ENCODE results near the gene SULT1A1. TPM values are rescaled to one million over a fixed set of nuclear protein-coding genes. Genes with fewer than 3 reads are reported as not detected.

SULT1A1 gene
- total and polyA plus RNA-seq, 2 of the 4 experiments (the other 2 are of a cell fraction) = 1.2 to 1.6 TPM

DNA sequence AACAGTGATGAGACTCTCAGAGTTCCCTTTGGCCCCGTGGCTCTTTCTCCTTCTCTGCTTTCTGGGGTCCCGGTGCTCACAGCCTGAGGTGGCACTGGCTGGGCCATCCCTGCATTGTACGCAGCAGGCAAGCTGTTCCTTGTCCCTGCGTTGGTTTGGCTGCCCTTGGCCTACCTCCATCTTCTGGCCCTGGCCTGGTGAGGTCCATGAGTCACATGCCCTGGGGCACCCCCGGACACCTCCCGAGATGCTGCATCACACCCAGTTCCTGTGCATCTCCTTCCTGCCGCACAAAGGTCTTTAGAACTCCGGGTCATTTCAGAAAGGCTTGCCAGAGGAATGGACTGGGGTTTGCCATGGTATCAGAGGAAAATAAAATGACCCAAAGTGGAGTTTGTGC lies 22.5 kb downstream of the SULT1A1 start:
- DNase-seq (no peak), ATAC-seq (ENCODE audit: low read depth) (no peak)
- H4K5ac ChIP-seq (ENCODE audit: low read depth, low read length) = no peak overlapping the region
- no peaks in the 10 kb centered on the region for H3K79me1 ChIP-seq (ENCODE audit: low read depth in 1 of 2, low read length in 2 of 2)
- no peak overlapping the region for H2BK120ac ChIP-seq (ENCODE audit: low read depth, low read length)
- H4K91ac ChIP-seq (ENCODE audit: insufficient read depth, low read depth, low read length) = no peak overlapping the region
- H3K23ac ChIP-seq (ENCODE audit: low read depth, low read length) = no peak overlapping the region
- H3K56ac ChIP-seq (ENCODE audit: extremely low read depth, insufficient read depth, low read length) = no peak overlapping the region
- H3K4me2 ChIP-seq (ENCODE audit: low read depth, low read length) = no peak overlapping the region
- H2BK20ac ChIP-seq (ENCODE audit: low read depth, low read length) = no peak overlapping the region
- H2BK15ac ChIP-seq (ENCODE audit: low read depth, low read length) = no peak overlapping the region
- no peak overlapping the region for H2BK5ac ChIP-seq (ENCODE audit: low read depth, low read length, poor library complexity, severe bottlenecking)
- H3K9me1 ChIP-seq (ENCODE audit: insufficient read depth, low read length) = 0 out of 2 replicates have a peak, but pooled peaks cover 2% of the 10 kb centered on the region
- H3K36me3 ChIP-seq (ENCODE audit: control insufficient read depth, insufficient read depth, low read length) = peaks cover 21% of the 10 kb centered on the region
- no peak for TF ChIP-seq BHLHE40 (IDR thresholded peaks at IDR 0.05; ENCODE audit: low read depth, low read length)
- no peak for TF ChIP-seq SMC3 (IDR thresholded peaks at IDR 0.05; ENCODE audit: low read depth, low read length)
- TF ChIP-seq USF2 (IDR thresholded peaks at IDR 0.05; ENCODE audit: low read depth, low read length) = no peak
- TF ChIP-seq, protein P1, sequence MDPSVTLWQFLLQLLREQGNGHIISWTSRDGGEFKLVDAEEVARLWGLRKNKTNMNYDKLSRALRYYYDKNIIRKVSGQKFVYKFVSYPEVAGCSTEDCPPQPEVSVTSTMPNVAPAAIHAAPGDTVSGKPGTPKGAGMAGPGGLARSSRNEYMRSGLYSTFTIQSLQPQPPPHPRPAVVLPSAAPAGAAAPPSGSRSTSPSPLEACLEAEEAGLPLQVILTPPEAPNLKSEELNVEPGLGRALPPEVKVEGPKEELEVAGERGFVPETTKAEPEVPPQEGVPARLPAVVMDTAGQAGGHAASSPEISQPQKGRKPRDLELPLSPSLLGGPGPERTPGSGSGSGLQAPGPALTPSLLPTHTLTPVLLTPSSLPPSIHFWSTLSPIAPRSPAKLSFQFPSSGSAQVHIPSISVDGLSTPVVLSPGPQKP (IDR thresholded peaks at IDR 0.05; ENCODE audit: borderline replicate concordance, low read depth, low read length) = no peak
- TF ChIP-seq FOS (IDR thresholded peaks at IDR 0.05; ENCODE audit: low read depth, low read length) = no peak
- TF ChIP-seq MAZ (IDR thresholded peaks at IDR 0.05; ENCODE audit: borderline replicate concordance, low read depth, low read length) = no peak
- TF ChIP-seq MXI1 (IDR thresholded peaks at IDR 0.05; ENCODE audit: borderline replicate concordance, low read depth, low read length) = no peak
- TF ChIP-seq CEBPB (IDR thresholded peaks at IDR 0.05; ENCODE audit: low read depth, low read length) = no peak
- TF ChIP-seq POLR2A (IDR thresholded peaks at IDR 0.05; ENCODE audit: low read depth, low read length) = no peak
- intact Hi-C loops (cut with micrococcal nuclease) = no loop called here
- ChIA-PET CTCF (no interaction called here), POLR2A (ENCODE audit: unreplicated experiment) (no interaction called here)
- no peak overlapping the region for H3K27ac ChIP-seq (ENCODE audit: insufficient read depth, low read length)
- in situ Hi-C loops (cut with MboI; ENCODE audit: low sequenced_read_pairs) = no loop called here
- H2AK9ac ChIP-seq (replicated peaks; ENCODE audit: low read depth, low read length, poor library complexity) = no peak overlapping the region
- H3K4ac ChIP-seq (ENCODE audit: low read depth, low read length) = no peak overlapping the region
- no peak overlapping the region for H2AK5ac ChIP-seq (ENCODE audit: low read depth, low read length)
- H4K20me1 ChIP-seq (ENCODE audit: insufficient read depth, low read length) = no peaks in the 10 kb centered on the region
- no peak overlapping the region for H3K14ac ChIP-seq (replicated peaks; ENCODE audit: low read depth, low read length)
- no peaks in the 10 kb centered on the region for H3K9me3 ChIP-seq (ENCODE audit: control insufficient read depth, insufficient read depth, low read length)
- no peak overlapping the region for H4K8ac ChIP-seq (ENCODE audit: low read depth in 2 of 2, low read length in 2 of 2)
- WGBS, 2 experiments (ENCODE audit: extremely low coverage in 2 of 2, insufficient read length in 1 of 2) = 100% methylated on average over 7 of the region's 8 CpGs; no CpG with 5 or more reads in 1 of the 2 experiments
- no peak overlapping the region for H3K4me3 ChIP-seq (ENCODE audit: insufficient read depth, low read depth, low read length)
- no peak overlapping the region for H2AFZ ChIP-seq (replicated peaks; ENCODE audit: low read length, poor library complexity)
- no peaks in the 10 kb centered on the region for H3K27me3 ChIP-seq (ENCODE audit: control insufficient read depth, insufficient read depth, low read length)
- H3K9ac ChIP-seq (ENCODE audit: low read depth, low read length) = no peak overlapping the region
- no TSS peak for BruUV-seq (replicated peaks)
- H3K4me1 ChIP-seq (ENCODE audit: control insufficient read depth, insufficient read depth, low read length) = no peaks in the 10 kb centered on the region
- dilution Hi-C loops (cut with HindIII; ENCODE audit: low sequenced_read_pairs, unreplicated experiment) = no loop called here
- no peak overlapping the region for H3K18ac ChIP-seq (ENCODE audit: low read depth, low read length)

Measured in IMR-90 (cell line).